Adrenal gland (tissue), 19 donors: Measurements from ENCODE around the gene SUN1. TPM values are rescaled to one million over a fixed set of nuclear protein-coding genes. Genes with fewer than 3 reads are reported as not detected.
A peak's percentile ranks its signal among the peaks of the same experiment; 100 is the strongest.

ENCODE experiments used
- DNase-seq, 7 donors: peaks; one replicate each; pipeline ENCODE4 v3.0.0-alpha.2; 2019 to 2020
- H3K27ac ChIP-seq, 5 donors: fragments of 200-600 bp; sonication (generic) in 4 of 5; 1 replicate in 3 of 5; 2 replicates in 2 of 5; pipeline versions ENCODE4 v1.5.1 to v1.8.0; 2016 to 2020; ENCODE audit warnings: mild to moderate bottlenecking in 1 of 5
- H3K27me3 ChIP-seq: fragments of 200-600 bp; 2 replicates; pipeline ENCODE4 v1.8.0; 2021
- H3K36me3 ChIP-seq, 2 donors: fragments of 200-600 bp; replicated peaks in 1 of 2; 1 replicate in 1 of 2; 2 replicates in 1 of 2; pipeline versions ENCODE4 v1.5.1 to v1.8.0; 2018 to 2022
- H3K4me1 ChIP-seq, 2 donors: fragments of 200-600 bp; replicated peaks in 1 of 2; 1 replicate in 1 of 2; 2 replicates in 1 of 2; pipeline versions ENCODE4 v1.5.1 to v1.8.0; 2018 to 2021
- H3K4me3 ChIP-seq, 4 donors: fragments of 200-600 bp; sonication (generic) in 3 of 4; one replicate each; pipeline ENCODE4 v1.5.1; 2016 to 2018
- H3K9me3 ChIP-seq, 3 donors: fragments of 200-600 bp; sonication (generic) in 1 of 3; replicated peaks in 1 of 3; 1 replicate in 2 of 3; 2 replicates in 1 of 3; pipeline versions ENCODE4 v1.5.1 to v1.8.0; 2016 to 2021
- CTCF ChIP-seq, 6 experiments: fragments of 450-650 bp in 4 of 6; fragments of 200-600 bp in 2 of 6; sonication (generic) in 1 of 6; IDR thresholded peaks; 1 replicate in 5 of 6; 2 replicates in 1 of 6; pipeline versions ENCODE4 v1.5.1 to v1.8.0; 2016 to 2021; ENCODE audit warnings: antibody characterized with exemption in 6 of 6, mild to moderate bottlenecking in 2 of 6, moderate library complexity in 1 of 6
- POLR2A ChIP-seq, 2 donors: fragments of 450-650 bp; IDR thresholded peaks; one replicate each; pipeline ENCODE4 v1.6.1; 2017; ENCODE audit warnings: antibody characterized with exemption in 2 of 2, mild to moderate bottlenecking in 2 of 2, moderate library complexity in 1 of 2
- WGBS, 4 donors: extraction: QIAGEN DNeasy Blood & Tissue Kit in 2 of 4; methylation state at CpG; one replicate each; pipeline versions ENCODE4 v1.1.5 to v1.1.7; 2013 to 2017; 5-methylcytosine and 5-hydroxymethylcytosine counted together
- intact Hi-C, 2 donors: fragments of 100-400 bp; cut with DNase I; formaldehyde crosslinking; loops; one replicate each; pipeline versions ENCODE4 v1.14.1 to v1.15.0; 2022 to 2023
- long read RNA-seq, 10 donors: library from polyadenylated mRNA in 3 of 10; unstranded in 2 of 10; stranded (forward) in 1 of 10; transcript quantifications; one replicate each; pipeline ENCODE4 v2.0.0 and lab custom pipeline, GENCODE V29; 2021 to 2026
- polyA plus RNA-seq, 3 donors: library from polyadenylated mRNA; stranded (reverse); fragments of 200-250 nt in 2 of 3; fragments of 350-450 nt in 1 of 3; fragmentation: Illumina TruSeq in 1 of 3; extraction: RNeasy Lipid Tissue Mini Kit (QIAGEN cat#74804) in 1 of 3; gene quantifications; one replicate each; pipeline ENCODE4 v1.2.3, GENCODE V29; 2013 to 2014
- total RNA-seq, 9 donors: library from RNA; depleted of rRNA in 4 of 9; stranded (reverse); fragments of >200 nt in 4 of 9; fragments of 120-200 nt in 1 of 9; fragmentation: NEBNext Ultra II Directional in 1 of 9; extraction: Animal tissue kit (Norgen Biotek cat#: 25700) in 1 of 9; gene quantifications; one replicate each; pipeline versions ENCODE4 v1.1.0 to v1.2.4, GENCODE V29; 2013 to 2023
- donor health status: healthy with polysubstance abuse.
- donor health status: Bipolar disorder and iron deficiency.
- donor health status: DM: yes; HTN: yes; CAD: no.
- donor health status: DM: no; HTN: no; CAD: no.
- donor health status: DM: no; HTN: no; CAD: no.
- donor health status: DM: yes; HTN: yes; CAD: no.

The SUN1 gene
- 100 to 1,000 TPM in 4 of 9 donors, 10 to 100 TPM in 5; 73.3 to 122 (median 95.6) TPM for total RNA-seq
- polyA plus RNA-seq = 100 to 1,000 TPM in 2 of 3 donors, 10 to 100 TPM in 1; 28.7 to 114 (median 105) TPM
- long read RNA-seq, donor 1, full-length matches to known transcripts = 6 of 83 reads
- long read RNA-seq, donor 1, partial matches to known transcripts = 77 of 83 reads
- long read RNA-seq, donor 1, other reads (novel, unspliced or antisense) = 0 of 83 reads
- long read RNA-seq, donor 2, partial matches to known transcripts = 5 of 7 reads
- long read RNA-seq, donor 2, other reads (novel, unspliced or antisense) = 0 of 7 reads
- long read RNA-seq, donor 3 = 0 reads
- long read RNA-seq, donor 4, partial matches to known transcripts = 3 of 11 reads
- long read RNA-seq, donor 4, other reads (novel, unspliced or antisense) = 6 of 11 reads
- long read RNA-seq, donor 5, full-length matches to known transcripts = 5 of 174 reads
- long read RNA-seq, donor 5, partial matches to known transcripts = 29 of 174 reads
- long read RNA-seq, donor 5, other reads (novel, unspliced or antisense) = 140 of 174 reads
- long read RNA-seq, donor 6, full-length matches to known transcripts = 2 of 16 reads
- long read RNA-seq, donor 6, partial matches to known transcripts = 6 of 16 reads
- long read RNA-seq, donor 6, other reads (novel, unspliced or antisense) = 8 of 16 reads
- long read RNA-seq, donor 7, partial matches to known transcripts = 8 of 10 reads
- long read RNA-seq, donor 7, other reads (novel, unspliced or antisense) = 0 of 10 reads
- long read RNA-seq, donor 8, partial matches to known transcripts = 6 of 8 reads
- long read RNA-seq, donor 8, other reads (novel, unspliced or antisense) = 0 of 8 reads
- long read RNA-seq, donor 9, partial matches to known transcripts = 0 of 1 reads
- long read RNA-seq, donor 9, other reads (novel, unspliced or antisense) = 0 of 1 reads
- long read RNA-seq, donor 10, partial matches to known transcripts = 7 of 7 reads
- long read RNA-seq, donor 10, other reads (novel, unspliced or antisense) = 0 of 7 reads

GRCh38 chr7:832167-832967 lies at the start of gene SUN1:
TSS of gene SUN1 (plus strand) at chr7:832476. CDS start at chr7:832525, 49 bp downstream.
- Histone ChIP-seq H3K27ac (peak within 1 kb of the TSS; percentile 73 to 90 (median 83)), H3K4me1 (peaks cover 17 to 48% of the 10 kb centered on the region in 2 donors), H3K27me3 (no peaks in the 10 kb centered on the region), H3K36me3 (peaks cover 0 to under 1% of the 10 kb centered on the region in 2 donors), H3K4me3 (peak within 1 kb of the TSS in 1 of 4 donors; percentile 48), H3K9me3 (no peaks in the 10 kb centered on the region)
- no peak for TF ChIP-seq CTCF (IDR thresholded peaks at IDR 0.05)
- TF ChIP-seq POLR2A (IDR thresholded peaks at IDR 0.05) = no peak
- 61 to 65% (median 64%) methylated on average over 24 of the region's 24 CpGs for WGBS, 4 donors
- intact Hi-C loops = loop anchor here in 1 of 2 donors (5.0 kb wide), 1 partner anchor 35 kb away; no protein-coding TSS in a partner anchor
- peak in 6 of 7 donors; percentile 29 to 75 (median 44) for DNase-seq

- H3K27me3 ChIP-seq = no peaks in the 10 kb centered on the region
- no peak for DNase-seq
- H3K9me3 ChIP-seq = no peaks in the 10 kb centered on the region
- peaks cover 0 to 25% of the 10 kb centered on the region in 2 donors for H3K36me3 ChIP-seq
- H3K4me3 ChIP-seq = no peak overlapping the region
- TF ChIP-seq POLR2A (IDR thresholded peaks at IDR 0.05) = no peak
- TF ChIP-seq CTCF (IDR thresholded peaks at IDR 0.05) = no peak
- no peak overlapping the region for H3K27ac ChIP-seq
- WGBS, 4 donors = 93 to 95% (median 95%) methylated on average over 22 to 55 of the region's 56 CpGs
- intact Hi-C loops = loop anchor here in 1 of 2 donors (10.0 kb wide), 1 partner anchor 172 kb away; the partner anchor contains the start of gene ADAP1
- no peaks in the 10 kb centered on the region for H3K4me1 ChIP-seq
Observed at GRCh38 chr7:782718-783449, 49.4 kb upstream of the SUN1 start.

DNA sequence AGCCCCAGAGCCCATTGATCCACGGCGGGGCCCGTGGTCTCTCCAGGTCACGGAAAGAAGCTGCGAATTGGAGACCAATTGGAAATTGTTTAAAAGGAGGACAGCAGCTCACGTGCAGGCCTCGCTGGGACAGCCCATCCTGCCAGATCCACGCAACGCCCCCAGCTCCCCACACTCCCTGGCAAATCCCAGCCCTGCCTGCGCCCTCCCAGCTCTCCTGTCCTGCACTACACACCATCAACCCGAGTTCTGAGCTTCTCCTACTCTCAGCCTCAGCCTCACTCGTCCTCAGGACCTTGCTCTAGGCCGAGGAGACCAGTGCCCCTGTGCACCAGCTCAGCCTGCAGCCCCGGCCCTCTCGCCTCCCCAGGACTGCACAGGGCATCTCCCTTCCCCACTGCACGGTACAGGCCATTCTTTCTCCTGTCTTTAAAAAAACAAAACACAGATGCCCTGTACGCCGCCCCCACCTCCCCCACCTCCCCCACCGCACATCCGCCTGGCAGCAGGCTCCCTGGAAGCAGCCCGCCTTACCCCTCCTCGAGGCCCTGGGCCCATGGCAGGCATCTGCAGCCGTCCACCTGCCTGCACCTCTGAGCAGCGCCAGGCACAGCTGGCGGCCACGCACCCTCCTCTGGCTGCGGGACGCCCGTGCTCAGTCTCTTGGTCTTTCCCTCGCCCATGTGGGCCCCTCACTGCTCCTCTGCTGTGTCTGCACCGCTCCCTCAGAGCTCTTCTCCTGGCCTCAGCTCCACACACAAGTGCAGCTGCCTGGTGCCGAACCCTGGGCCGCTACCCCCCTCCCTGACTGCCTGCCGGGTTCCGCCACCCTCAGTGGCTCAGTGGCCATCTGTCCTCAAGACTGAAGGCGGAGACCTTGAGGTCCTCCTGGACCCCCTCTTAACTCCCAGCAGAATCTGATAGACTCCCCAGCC lies 48.5 kb upstream of the SUN1 start:
- Histone ChIP-seq H3K9me3 (no peaks in the 10 kb centered on the region), H3K27ac (no peak overlapping the region), H3K27me3 (no peaks in the 10 kb centered on the region), H3K4me1 (no peaks in the 10 kb centered on the region), H3K4me3 (no peak overlapping the region), H3K36me3 (peaks cover 0 to 25% of the 10 kb centered on the region in 2 donors)
- DNase-seq = no peak
- no peak for TF ChIP-seq CTCF (IDR thresholded peaks at IDR 0.05)
- no peak for TF ChIP-seq POLR2A (IDR thresholded peaks at IDR 0.05)
- WGBS, 4 donors = 90 to 94% (median 91%) methylated on average over 24 to 36 of the region's 36 CpGs
- intact Hi-C loops = loop anchor here in 1 of 2 donors (10.0 kb wide), 1 partner anchor 171 kb away; the partner anchor contains the start of gene ADAP1
